G401 (cell line): ENCODE measurements around the gene DAAM2. TPM values are rescaled to one million over a fixed set of nuclear protein-coding genes. Genes with fewer than 3 reads are reported as not detected.
A peak's percentile ranks its signal among the peaks of the same experiment; 100 is the strongest.

ENCODE experiments used
- DNase-seq: peaks from one replicate; pipeline ENCODE4 v3.0.0-alpha.2; 2015; ENCODE audit warnings: low spot score
- in situ Hi-C: cut with HindIII; loops from 2 replicates; pipeline ENCODE4 v1.10.0; 2016; ENCODE audit warnings: low sequenced_read_pairs, mixed read lengths
- total RNA-seq: library from RNA; depleted of rRNA; stranded (reverse); fragments of >200 nt; shearing (Covaris generic); gene quantifications from 2 replicates; pipeline ENCODE4 v1.2.3, GENCODE V29; 2014; rRNA removed

The DAAM2 gene
- total RNA-seq = under 0.01 and 1.1 TPM in 2 replicates

GRCh38 chr6:39791850-39792539 is at the start of gene DAAM2:
TSS of gene DAAM2 (plus strand) at chr6:39792376. CDS start at chr6:39856303, 63,927 bp downstream.
- DNase-seq = no peak
- in situ Hi-C loops = no loop called here

DNA sequence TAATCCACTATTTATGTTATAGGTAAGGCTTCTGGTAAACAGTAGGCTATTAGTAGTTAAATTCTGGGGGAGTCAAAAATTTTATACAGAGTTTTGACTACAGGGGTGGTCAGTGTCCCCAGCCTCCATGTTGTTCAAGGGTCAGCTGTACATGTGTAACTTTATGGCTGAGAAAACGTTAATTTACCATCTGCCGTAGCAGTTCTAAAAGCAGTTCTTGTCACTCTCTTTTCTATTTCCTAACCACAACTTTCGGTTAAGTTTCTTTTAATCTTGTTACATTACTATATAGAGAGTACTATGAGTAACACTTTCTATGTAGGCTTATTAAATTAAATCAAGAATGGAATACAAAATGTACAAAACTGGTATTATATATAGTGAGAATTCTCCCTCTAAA is 45.4 kb upstream of the DAAM2 start:
- in situ Hi-C loops = no loop called here
- no peak for DNase-seq

- in situ Hi-C loops = no loop called here
- no peak for DNase-seq
Measured at GRCh38 chr6:39752835-39753724, 39.1 kb upstream of the DAAM2 start.

DNA sequence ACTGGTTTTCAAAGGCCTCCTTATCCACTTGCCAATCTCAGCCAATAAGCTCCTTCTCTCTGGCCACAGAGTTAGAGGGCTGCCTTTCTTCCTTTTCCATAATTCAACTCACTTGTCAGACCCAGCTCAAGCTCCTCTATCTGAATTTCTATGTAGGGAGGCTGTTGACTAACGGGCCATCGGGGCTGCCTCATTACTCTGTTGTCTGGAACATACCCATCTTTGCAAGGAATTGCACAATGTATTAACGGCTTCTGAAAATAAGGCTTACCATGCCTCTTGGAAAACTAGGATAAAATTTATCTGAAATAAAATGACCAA is 38.5 kb upstream of the DAAM2 start:
- in situ Hi-C loops = no loop called here
- DNase-seq = no peak

GRCh38 chr6:39754514-39755115 is 37.6 kb upstream of the DAAM2 start:
- no peak for DNase-seq
- in situ Hi-C loops = no loop called here

GRCh38 chr6:39755231-39755630 is 36.9 kb upstream of the DAAM2 start:
- in situ Hi-C loops = no loop called here
- DNase-seq = no peak

- in situ Hi-C loops = no loop called here
- no peak for DNase-seq
Measured at GRCh38 chr6:39756582-39756981, 35.6 kb upstream of the DAAM2 start.

DNA sequence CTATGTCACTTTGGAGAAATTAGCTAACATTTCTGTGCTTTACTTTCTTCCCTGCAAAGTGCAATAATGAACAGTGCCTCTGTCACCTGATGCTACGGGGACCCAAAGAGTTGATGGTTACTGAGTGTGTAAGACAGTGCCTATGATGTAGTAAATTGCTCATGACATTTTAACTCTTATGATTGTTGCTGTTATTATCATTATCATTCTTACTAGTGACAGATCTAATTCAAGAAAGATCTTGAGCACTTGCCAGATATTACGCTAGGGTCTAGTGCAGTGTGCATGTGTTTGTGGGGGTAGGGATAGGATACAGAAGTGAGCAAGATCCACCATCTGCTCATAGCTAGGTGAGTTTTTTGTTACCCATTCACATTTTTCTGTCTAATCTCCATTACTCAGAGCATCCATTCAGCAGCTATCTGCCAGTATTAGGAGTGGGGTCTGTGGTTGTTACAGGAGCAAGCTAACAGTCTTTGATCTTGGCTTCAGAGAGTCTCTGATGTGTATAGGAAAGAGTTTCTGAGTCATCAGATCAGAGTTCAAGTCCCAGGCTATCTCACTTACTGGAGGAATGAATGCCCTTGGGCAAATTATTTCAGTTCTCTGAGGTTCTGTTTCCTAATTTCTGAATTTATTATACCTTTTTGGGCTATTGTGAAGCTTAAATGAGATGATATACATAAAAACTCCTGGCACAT is 33.1 kb upstream of the DAAM2 start:
- DNase-seq = no peak
- in situ Hi-C loops = no loop called here

- in situ Hi-C loops = no loop called here
- DNase-seq = no peak
Measured at GRCh38 chr6:39760226-39760952, 31.8 kb upstream of the DAAM2 start.

DNA sequence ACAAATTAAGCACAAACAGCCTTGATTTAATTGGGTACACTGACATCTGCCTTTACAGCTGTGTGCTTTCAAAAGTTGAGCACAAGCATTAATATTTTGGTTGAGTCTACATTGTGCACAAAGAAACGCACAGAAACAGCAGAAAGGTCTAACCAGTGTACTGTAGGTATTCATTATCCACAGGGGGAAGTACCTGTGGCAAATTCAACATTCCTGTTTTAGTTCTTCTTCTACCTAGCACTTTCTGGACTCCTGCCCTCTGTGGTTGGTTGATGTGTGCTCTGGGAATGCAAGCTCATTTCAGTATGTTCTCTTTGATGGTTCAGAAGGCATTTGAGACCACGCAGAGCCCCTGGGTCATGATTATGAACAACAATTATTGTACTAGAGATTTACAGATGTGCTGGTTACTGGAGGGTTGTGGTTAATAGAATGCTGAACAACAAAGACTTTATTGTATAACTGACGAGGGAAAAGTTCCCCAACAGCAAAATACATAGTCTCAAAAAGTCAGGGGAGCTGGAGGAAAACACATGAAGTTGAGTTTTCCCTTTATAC is 26.6 kb upstream of the DAAM2 start:
- in situ Hi-C loops = no loop called here
- DNase-seq = no peak

GRCh38 chr6:39769012-39769411 is 23.2 kb upstream of the DAAM2 start:
- in situ Hi-C loops = no loop called here
- no peak for DNase-seq

- DNase-seq = peak; percentile 98
- in situ Hi-C loops = no loop called here
Measured at GRCh38 chr6:39770446-39770845, 21.7 kb upstream of the DAAM2 start.

DNA sequence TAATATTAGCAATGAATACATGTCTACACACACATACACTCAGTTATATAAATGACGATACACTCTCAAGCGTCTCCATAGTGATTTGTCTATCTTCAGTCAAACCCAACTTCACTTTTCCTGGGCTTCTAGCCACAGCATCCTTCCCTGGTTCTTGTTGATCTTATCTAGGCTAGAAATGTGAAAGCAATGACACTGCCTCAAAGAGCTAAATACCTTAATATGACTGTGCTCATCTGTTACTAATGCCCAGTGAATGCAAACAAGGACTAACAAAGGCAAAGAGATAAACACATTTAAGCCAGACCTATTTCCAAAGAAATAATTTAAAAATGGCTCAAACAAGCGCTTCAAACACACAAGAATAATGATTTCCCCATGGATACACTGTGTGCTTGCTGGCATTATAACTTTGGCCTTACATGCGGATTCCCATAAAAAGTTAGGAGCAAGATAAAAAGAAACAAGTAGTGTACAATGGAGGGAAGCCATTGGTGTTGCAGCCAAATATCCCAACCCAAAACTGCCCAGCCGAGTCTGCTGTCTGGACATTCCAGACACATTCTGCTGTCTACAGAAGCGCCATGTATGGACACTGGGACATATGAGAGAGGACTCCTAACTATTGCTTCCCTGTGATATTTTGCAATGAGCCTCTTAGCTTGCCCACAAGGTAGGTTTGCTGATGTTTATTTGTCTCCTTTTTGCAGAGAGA is 19.5 kb upstream of the DAAM2 start:
- no peak for DNase-seq
- in situ Hi-C loops = no loop called here

DNA sequence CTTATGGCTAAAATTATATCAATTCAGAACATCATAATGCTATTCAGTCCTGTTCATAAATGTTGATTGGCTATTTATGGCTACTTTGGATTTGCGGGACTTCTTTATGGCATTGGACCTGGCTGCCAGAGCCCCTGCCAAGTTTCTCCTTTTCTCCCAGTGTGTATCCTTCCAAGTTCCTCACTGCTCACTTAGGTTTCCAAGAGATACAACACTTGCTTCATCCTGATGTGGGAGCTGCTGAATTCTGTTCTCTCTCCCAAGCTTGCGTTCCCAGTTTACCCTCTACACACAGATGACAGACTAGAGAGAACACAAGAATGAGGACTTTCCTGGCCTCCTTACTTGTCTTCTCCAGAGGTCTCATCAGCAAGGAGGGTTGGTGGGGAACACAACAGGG is 18.4 kb upstream of the DAAM2 start:
- in situ Hi-C loops = no loop called here

GRCh38 chr6:39776581-39776980 is 15.6 kb upstream of the DAAM2 start:
- DNase-seq = no peak
- in situ Hi-C loops = no loop called here

More for the DNA sequence above, 18.4 kb upstream of the DAAM2 start:
- DNase-seq = no peak

GRCh38 chr6:39777218-39777617 is 15.0 kb upstream of the DAAM2 start:
- DNase-seq = no peak
- in situ Hi-C loops = no loop called here

DNA sequence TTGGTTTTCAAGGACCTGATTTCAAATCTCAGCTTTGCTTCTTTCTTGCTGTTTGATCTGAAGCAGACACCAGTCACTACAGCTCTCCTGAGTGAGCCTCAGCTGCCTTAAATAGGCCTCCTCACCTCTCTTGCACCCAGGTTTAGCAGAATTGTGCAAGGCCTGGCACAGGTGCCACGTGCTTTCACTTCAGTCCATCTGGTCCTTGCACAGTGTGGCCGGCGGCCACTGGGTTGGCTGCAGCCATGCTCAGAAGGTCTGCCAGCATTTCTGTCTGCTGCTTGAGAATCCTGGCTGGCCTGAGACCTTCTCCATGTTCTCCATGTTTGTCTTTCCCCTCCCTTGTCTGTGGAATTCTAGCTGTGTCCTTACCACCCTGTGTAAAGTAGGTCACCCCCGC is 14.5 kb upstream of the DAAM2 start:
- in situ Hi-C loops = no loop called here
- peak; percentile 89 for DNase-seq

GRCh38 chr6:39778581-39779255 is 13.5 kb upstream of the DAAM2 start:
- in situ Hi-C loops = no loop called here
- no peak for DNase-seq
